ENCODE data around the gene NUFIP2.
A peak's percentile ranks its signal among the peaks of the same experiment; 100 is the strongest.
"Not testable (repeated sequence)": the region's sequence is repeated elsewhere in the genome, so short reads cannot be mapped to it uniquely, and the experiment has no call there.

The NUFIP2 gene

DNA sequence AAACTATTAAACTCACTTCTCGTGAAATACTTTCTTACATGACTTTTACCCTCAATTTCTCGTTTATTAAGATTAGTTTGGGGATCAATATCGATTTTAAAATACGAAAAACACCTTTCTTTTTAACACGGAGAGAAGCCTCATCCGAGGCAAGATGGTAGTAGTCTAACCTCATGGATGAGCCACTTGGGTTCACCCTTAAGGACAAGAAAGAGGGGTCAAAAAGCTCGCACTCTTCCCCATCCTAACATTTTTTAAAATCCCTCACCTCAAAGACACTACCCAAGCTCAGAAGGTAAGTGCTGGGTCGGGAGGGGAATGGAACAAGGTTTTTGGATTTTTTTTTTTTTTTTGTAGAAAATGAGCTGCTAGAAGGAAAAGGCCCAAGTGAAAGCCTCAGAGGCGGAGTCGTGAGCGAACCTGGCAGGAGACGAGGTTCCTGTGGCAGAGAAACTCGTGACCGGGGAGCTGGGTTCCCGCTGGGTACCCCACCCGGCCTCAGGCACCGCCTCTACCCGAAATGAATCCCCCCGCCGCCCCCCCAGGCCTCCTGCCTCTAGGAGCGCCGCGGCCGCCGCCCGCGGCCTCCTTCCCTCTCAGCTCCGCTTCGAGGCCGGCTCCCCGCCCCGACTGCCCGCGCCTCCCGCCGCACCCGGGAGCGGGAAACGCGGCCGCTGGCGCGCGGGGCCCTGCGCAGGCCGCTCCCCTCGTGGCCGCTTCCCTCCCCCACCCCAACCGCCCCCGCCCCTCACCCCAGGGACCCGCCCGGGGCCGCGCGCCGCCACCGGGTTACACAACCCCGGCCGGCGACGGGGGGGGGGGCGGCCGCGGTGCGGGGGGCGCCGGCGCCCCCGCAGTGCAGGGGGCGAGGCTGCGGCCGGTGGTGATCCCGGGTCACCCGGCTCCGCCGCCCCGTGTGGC lies 1.6 kb downstream of the NUFIP2 start:
- Mint-ChIP-seq H3K9me3 (no peaks in the 10 kb centered on the region), H3K4me1 (peaks cover 46% of the 10 kb centered on the region), H3K27me3 (no peaks in the 10 kb centered on the region), H3K36me3 (peaks cover 24% of the 10 kb centered on the region), H3K4me3 (peak overlapping the region; percentile 97), H3K27ac (peak overlapping the region; percentile 96)
- peak; percentile 24 for ATAC-seq

DNA sequence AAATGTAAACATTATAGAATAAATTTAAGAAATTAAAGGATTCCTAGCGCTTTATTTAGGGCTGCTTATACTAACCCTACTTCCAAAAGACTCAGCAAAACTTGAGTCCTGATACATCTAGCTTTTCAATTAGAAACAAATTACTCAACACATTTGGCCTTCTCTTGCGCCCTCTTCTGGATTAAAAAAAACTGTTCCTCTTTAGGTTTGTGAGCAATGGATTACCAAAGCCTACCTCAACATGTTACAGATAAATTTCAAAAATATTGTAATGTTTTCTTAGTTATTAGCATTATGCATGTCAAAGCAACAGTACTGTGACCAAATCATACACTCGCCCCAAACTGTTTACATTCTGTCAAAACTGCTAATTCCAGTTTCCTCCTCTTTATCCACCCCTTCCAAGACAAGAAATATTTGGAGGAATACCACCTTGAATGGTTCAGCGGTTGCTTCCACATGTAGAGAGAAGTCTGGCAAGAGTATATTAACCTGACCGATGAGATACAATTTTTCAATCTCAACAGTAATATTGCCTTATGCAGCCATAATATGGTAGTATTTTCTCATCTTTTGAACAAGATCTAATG lies 2.7 kb downstream of the NUFIP2 start:
- Mint-ChIP-seq H3K4me1 (peaks cover 56% of the 10 kb centered on the region), H3K36me3 (peaks cover 34% of the 10 kb centered on the region), H3K27me3 (no peaks in the 10 kb centered on the region), H3K27ac (peak overlapping the region; percentile 96), H3K9me3 (no peaks in the 10 kb centered on the region), H3K4me3 (peak overlapping the region; percentile 79)
- ATAC-seq = no peak

DNA sequence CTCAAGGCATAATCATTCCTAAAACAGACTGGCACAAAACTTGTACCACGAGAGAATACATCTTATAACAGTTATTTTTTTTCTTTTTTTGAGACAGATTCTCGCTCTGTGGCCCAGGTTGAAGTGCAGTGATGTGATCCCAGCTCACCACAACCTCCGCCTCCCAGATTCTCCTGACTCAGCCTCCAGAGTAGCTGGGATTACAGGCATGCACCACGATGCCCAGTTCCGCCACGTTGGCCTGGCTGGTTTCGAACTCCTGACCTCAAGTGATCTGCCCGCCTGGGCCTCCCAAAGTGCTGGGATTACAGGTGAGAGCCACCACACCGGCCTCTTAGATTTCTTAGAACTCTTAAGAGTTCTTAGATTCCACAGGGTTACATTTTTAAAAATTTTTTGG lies 4.1 kb downstream of the NUFIP2 start:
- Mint-ChIP-seq H3K36me3 (peaks cover 44% of the 10 kb centered on the region), H3K27me3 (no peaks in the 10 kb centered on the region), H3K4me1 (peaks cover 58% of the 10 kb centered on the region), H3K27ac (no peak overlapping the region), H3K9me3 (no peaks in the 10 kb centered on the region), H3K4me3 (no peak overlapping the region)
- no peak for ATAC-seq

DNA sequence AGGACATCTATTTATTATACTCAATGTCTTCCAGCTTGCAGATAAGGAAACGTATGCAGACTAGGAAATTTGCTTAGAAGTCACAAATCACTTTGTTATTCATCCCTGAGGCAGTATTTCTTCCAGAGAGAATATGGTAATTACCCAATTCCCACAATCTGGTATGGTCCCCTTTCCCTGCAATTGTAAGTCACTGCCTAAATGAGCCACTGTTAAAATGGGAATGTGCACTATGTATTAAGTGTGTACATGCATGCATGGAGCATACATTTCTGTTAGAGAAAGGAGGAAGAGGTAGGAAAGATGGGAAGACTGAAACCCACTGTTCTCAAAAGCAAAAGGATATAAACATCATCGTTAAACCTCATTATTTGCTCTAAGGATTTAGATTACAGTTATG lies 10.0 kb downstream of the NUFIP2 start:
- H3K9me3 Mint-ChIP-seq = no peaks in the 10 kb centered on the region
- H3K4me3 Mint-ChIP-seq = no peak overlapping the region
- ATAC-seq = no peak
- no peaks in the 10 kb centered on the region for H3K27me3 Mint-ChIP-seq
- H3K36me3 Mint-ChIP-seq = peaks cover 82% of the 10 kb centered on the region
- peaks cover 65% of the 10 kb centered on the region for H3K4me1 Mint-ChIP-seq
- no peak overlapping the region for H3K27ac Mint-ChIP-seq

DNA sequence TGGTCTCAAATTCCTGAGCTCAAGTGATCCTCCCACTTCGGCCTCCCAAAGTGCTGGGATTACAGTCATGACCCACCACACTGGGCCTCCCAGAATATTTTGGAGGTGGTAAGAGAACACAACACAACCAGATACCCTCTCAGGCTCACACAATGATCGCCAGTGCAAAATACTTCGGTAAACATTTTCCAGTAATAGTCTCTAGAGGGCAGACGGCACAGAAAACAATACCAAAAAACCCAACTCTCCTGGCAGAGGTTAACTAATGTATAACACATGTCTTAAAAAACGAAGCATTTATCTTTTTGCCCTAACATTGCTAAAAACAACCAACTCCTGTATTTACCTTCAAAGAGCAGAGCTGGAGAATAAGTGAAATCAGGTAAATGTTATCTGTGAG lies 10.5 kb downstream of the NUFIP2 start:
- Mint-ChIP-seq H3K4me3 (peak overlapping the region; percentile 16), H3K36me3 (peaks cover 82% of the 10 kb centered on the region), H3K4me1 (peaks cover 60% of the 10 kb centered on the region), H3K27ac (no peak overlapping the region), H3K9me3 (no peaks in the 10 kb centered on the region), H3K27me3 (no peaks in the 10 kb centered on the region)
- no peak for ATAC-seq

DNA sequence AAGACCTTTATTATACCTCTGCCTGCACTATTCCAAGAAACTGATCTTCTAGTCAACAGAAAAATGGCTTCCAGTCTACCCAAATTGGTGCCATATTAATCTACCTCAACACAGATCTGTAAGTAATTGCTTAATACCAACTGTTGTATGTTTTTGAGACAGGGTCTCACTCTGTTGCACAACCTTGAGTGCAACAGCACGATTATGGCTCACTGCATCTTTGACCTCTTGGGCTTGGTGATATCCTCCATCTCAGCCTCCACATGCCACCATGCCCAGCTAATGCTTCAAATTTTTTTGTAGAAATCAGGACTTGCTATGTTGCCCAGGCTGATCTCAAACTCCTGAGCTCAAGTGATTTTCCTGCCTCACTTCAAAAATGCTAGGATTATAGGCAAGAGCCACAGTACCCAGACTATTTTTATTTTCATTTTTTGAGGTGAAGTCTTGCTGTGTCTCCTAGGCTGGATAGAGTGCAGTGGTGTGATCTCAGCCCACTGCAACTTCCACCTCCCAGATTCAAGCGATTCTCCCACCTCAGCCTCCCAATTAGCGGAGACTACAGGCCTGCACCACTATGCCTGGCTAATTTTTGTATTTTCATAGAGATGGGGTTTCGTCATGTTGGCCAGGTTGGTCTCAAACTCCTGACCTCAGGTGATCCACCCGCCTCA lies 14.4 kb downstream of the NUFIP2 start:
- no peaks in the 10 kb centered on the region for H3K27me3 Mint-ChIP-seq
- ATAC-seq = no peak
- H3K9me3 Mint-ChIP-seq = no peaks in the 10 kb centered on the region
- H3K27ac Mint-ChIP-seq = no peak overlapping the region
- no peak overlapping the region for H3K4me3 Mint-ChIP-seq
- peaks cover 58% of the 10 kb centered on the region for H3K4me1 Mint-ChIP-seq
- H3K36me3 Mint-ChIP-seq = peaks cover 84% of the 10 kb centered on the region

DNA sequence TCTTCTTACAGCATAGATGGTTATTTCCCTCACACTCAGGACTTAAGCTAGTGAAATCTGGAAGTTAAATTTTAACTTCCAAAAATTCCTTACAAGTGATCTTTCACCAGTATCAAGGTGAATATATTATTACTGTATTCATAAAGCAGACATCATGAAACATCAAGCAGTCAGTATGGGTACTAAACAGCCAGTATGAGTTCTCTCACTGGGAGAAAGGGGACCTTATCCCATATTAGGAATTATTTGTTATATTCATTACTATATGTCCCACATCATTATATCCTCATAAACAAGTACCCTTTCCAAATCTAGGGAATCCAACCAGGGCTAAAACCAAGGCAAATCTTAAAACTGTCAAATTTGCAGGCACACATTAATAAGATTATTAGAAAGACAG lies 15.3 kb downstream of the NUFIP2 start:
- no peak for ATAC-seq
- H3K4me3 Mint-ChIP-seq = no peak overlapping the region
- no peak overlapping the region for H3K27ac Mint-ChIP-seq
- peaks cover 60% of the 10 kb centered on the region for H3K4me1 Mint-ChIP-seq
- no peaks in the 10 kb centered on the region for H3K9me3 Mint-ChIP-seq
- no peaks in the 10 kb centered on the region for H3K27me3 Mint-ChIP-seq
- H3K36me3 Mint-ChIP-seq = peaks cover 86% of the 10 kb centered on the region

DNA sequence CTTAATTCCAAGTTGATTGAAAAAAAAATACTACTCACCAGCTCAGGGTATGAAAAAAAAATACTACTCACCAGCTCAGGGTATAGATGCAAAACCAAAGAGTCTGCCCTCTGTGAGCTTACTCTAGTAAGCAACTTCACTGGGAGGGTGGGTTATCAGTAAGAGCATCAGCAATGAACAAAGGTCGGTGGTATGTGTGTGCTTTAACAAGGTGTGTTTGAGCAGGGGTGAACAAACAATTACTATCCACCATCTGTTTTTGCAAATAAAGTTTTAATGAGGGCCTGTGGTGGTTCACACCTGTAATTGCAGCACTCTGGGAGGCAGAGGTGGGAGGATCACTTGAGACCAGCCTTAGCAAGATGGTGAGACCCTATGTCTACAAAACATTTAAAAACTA lies 20.0 kb downstream of the NUFIP2 start:
- H3K4me3 Mint-ChIP-seq = no peak overlapping the region
- no peak for ATAC-seq
- H3K27me3 Mint-ChIP-seq = no peaks in the 10 kb centered on the region
- no peaks in the 10 kb centered on the region for H3K9me3 Mint-ChIP-seq
- H3K4me1 Mint-ChIP-seq = peaks cover 58% of the 10 kb centered on the region
- peaks cover 71% of the 10 kb centered on the region for H3K36me3 Mint-ChIP-seq
- no peak overlapping the region for H3K27ac Mint-ChIP-seq

DNA sequence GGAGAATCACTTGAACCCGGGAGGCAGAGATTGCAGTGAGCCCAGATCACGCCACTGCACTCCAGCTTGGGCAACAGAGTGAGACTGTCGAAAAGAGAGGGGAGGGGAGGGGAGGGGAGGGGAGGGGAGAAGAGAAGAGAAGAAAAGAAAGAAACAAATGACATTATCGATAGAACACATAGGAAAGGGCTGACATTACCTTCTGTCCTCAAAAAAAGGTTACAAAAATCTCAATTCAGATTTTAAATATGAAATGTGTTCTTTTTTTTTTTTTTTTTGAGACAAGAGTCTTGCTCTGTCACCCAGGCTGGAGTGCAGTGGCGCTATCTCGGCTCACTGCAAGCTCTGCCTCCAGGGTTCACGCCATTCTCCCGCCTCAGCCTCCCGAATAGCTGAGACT lies 22.0 kb downstream of the NUFIP2 start:
- H3K27ac Mint-ChIP-seq, H3K9me3 Mint-ChIP-seq, H3K4me3 Mint-ChIP-seq, ATAC-seq, H3K27me3 Mint-ChIP-seq: not testable (repeated sequence)
- Mint-ChIP-seq H3K4me1 (peaks cover 50% of the 10 kb centered on the region), H3K36me3 (peaks cover 58% of the 10 kb centered on the region)

DNA sequence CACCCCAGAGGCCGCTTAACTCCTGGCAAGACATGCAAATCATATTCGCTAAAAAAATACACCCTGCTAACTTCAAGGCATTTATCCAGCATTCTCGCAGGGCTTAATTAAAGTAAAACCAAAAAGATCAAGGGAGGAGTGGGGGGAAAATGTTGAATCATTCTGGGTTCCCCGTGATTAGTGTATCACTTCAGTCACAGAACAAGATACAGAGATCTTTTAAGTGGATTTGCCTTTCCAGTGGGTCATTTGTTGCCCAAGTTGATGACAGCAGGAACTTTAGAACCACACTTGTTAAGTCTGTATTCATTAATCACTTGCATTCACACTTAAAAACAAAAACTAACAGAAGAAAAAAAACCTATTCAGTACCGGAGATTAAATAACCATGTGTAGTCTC lies 30.0 kb downstream of the NUFIP2 start:
- ATAC-seq = no peak

DNA sequence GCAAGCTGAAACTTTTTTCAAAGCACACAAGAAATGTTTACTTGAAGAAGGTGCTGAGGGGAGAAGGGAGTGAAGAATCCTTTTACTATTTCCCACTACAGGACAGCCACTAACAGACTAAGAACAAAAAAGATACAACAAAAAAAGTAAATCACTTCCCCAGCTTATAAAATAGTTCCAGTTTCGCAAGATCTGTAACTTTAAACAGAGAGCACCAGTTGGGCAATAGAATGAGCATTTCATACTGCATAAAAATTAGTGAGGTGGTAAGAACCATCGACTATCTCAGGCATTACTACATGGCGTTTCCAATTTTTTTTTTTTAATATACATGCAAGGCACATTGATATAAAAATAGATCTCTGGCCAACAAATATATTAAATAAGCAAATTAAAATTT lies 36.2 kb downstream of the NUFIP2 start:
- ATAC-seq = no peak
- H3K27ac Mint-ChIP-seq = peak overlapping the region; percentile 24
- H3K36me3 Mint-ChIP-seq = peaks cover 40% of the 10 kb centered on the region
- H3K4me3 Mint-ChIP-seq = no peak overlapping the region
- no peaks in the 10 kb centered on the region for H3K9me3 Mint-ChIP-seq
- H3K27me3 Mint-ChIP-seq = no peaks in the 10 kb centered on the region
- H3K4me1 Mint-ChIP-seq = peaks cover 8% of the 10 kb centered on the region

More for the DNA sequence above, 30.0 kb downstream of the NUFIP2 start:
- H3K27me3 Mint-ChIP-seq = no peaks in the 10 kb centered on the region
- H3K27ac Mint-ChIP-seq = no peak overlapping the region
- no peaks in the 10 kb centered on the region for H3K4me1 Mint-ChIP-seq
- H3K36me3 Mint-ChIP-seq = peaks cover 57% of the 10 kb centered on the region
- H3K4me3 Mint-ChIP-seq = no peak overlapping the region
- H3K9me3 Mint-ChIP-seq = no peaks in the 10 kb centered on the region

DNA sequence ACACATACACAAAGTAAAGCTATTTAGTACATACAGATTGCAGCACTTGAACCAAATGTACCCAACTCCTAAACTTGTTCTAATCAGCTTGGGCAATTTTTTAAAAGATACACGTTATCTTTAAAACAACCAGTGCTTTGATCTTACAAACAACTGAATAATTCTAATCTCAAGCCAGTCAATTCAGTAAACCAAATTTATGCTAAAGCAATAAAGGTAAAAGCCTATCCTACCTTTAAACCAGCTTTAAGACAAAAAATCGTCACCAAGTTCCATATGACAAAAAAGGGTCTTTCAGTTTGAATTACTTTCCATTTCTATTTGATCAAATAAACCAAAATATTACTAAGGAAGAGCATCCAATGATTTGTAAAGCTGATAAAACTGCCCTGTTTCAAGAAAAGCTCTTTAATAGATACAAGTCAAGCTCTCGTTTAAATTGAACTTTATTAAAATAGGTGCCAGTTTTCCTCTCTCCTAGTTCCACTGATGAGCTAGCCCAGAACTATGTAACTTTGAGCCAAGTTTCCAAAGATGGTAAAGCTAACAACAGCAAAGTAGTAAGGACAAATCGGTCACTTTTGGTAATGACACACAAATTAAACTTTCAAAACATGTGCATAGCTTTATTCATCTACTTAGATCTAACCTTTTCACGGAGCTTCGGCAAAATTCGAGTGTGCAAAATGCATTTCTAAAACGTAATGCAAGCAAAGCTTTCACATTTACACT lies 37.0 kb downstream of the NUFIP2 start:
- no peaks in the 10 kb centered on the region for H3K27me3 Mint-ChIP-seq
- peaks cover 11% of the 10 kb centered on the region for H3K4me1 Mint-ChIP-seq
- H3K36me3 Mint-ChIP-seq = peaks cover 35% of the 10 kb centered on the region
- no peaks in the 10 kb centered on the region for H3K9me3 Mint-ChIP-seq
- no peak for ATAC-seq
- H3K4me3 Mint-ChIP-seq = no peak overlapping the region
- H3K27ac Mint-ChIP-seq = peak overlapping the region; percentile 24

DNA sequence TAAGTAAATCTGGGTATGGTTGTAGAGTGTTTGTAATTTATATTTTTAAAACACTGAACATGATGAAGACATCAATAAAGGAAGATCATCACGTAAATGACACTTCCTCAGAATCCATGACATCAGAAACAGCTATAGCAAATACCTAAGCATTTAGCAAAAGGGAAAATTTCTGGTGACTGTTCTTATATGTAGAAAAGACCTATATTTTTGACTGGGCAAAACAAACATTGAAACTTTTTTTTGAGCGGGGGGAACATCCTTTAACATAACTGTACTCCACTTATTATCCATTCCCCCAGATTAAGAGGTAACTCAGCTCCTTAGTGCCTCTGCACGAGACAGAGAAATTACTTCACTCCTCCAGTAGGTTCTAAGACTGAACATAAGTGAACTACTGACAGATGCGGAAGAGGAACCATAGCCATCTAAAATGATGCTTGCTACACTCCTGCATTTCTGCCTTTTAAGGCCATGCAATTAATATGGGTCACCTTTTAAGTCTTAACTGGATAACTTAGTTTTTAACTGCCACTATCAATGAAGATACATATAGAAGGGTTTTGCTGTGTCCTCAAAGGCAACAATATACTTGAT lies 37.9 kb downstream of the NUFIP2 start:
- H3K9me3 Mint-ChIP-seq = no peaks in the 10 kb centered on the region
- H3K27ac Mint-ChIP-seq = no peak overlapping the region
- peaks cover 16% of the 10 kb centered on the region for H3K4me1 Mint-ChIP-seq
- H3K4me3 Mint-ChIP-seq = no peak overlapping the region
- peaks cover 27% of the 10 kb centered on the region for H3K36me3 Mint-ChIP-seq
- no peaks in the 10 kb centered on the region for H3K27me3 Mint-ChIP-seq
- ATAC-seq = no peak

DNA sequence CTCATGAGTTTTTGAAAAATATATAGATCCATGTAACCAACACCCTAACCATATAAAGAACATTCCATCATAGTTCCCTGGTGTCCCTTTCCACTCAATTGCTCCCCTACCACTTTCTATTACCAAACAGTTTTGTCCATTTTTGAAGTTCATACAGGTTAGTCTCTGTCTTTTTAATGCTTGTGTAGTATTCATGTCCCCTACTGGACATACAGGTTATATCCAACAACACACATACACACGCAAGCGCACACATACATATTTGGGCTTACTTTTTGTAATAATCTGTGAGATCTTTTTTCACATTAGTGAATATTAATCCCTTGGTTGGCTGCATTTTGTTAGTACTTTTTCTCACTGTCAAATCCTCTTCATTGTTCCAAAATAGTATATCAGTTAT lies 40.9 kb downstream of the NUFIP2 start:
- H3K27ac Mint-ChIP-seq = no peak overlapping the region
- no peaks in the 10 kb centered on the region for H3K9me3 Mint-ChIP-seq
- H3K36me3 Mint-ChIP-seq = peaks cover 17% of the 10 kb centered on the region
- H3K4me3 Mint-ChIP-seq = no peak overlapping the region
- H3K4me1 Mint-ChIP-seq = peaks cover 16% of the 10 kb centered on the region
- H3K27me3 Mint-ChIP-seq = no peaks in the 10 kb centered on the region
- no peak for ATAC-seq

All from stimulated activated memory B cell treated with anti-CD40 and anti-IgM and Interleukin-4, amounts not matched to agents 10 μg/mL and 1 μg/mL and 100 μg/mL, for 72 hours (primary cell).